K562 (cell line): Measurements from ENCODE around the gene AFF1. TPM values are rescaled to one million over a fixed set of nuclear protein-coding genes. Genes with fewer than 3 reads are reported as not detected.

Source experiments
- CHD7 ChIP-seq: fragments of 200-600 bp; sonication (generic); IDR thresholded peaks from one replicate; pipeline ENCODE4 v1.6.1; 2012; ENCODE audit warnings: mild to moderate bottlenecking, low read depth, low read length, inconsistent platforms
- ELK1 ChIP-seq: sonication (generic); formaldehyde crosslinking; IDR thresholded peaks from 2 replicates; pipeline ENCODE4 v1.8.1; 2022; ENCODE audit warnings: missing genetic modification reagents
- HDAC1 ChIP-seq, 2 experiments: fragments of 450-650 bp; IDR thresholded peaks; 2 replicates each; pipeline ENCODE4 v1.6.1; 2016 to 2017; ENCODE audit warnings: inconsistent platforms in 1 of 2, mild to moderate bottlenecking in 1 of 2, moderate library complexity in 1 of 2
- NFIX ChIP-seq: fragments of 250-450 bp; sonication (Bioruptor Pico); IDR thresholded peaks from 2 replicates; pipeline ENCODE4 v1.4.0; 2020; ENCODE audit warnings: low read depth, mild to moderate bottlenecking, moderate library complexity
- PATZ1 ChIP-seq: fragments of 250-450 bp; sonication (Bioruptor Pico); IDR thresholded peaks from 2 replicates; pipeline ENCODE4 v1.5.0; 2020; ENCODE audit warnings: mild to moderate bottlenecking, borderline replicate concordance
- U2AF2 ChIP-seq: fragments of 200-400 bp; formaldehyde crosslinking; optimal IDR thresholded peaks from 2 replicates; pipeline ENCODE3; 2017; ENCODE audit warnings: low read depth, mild to moderate bottlenecking, low read length
- ZNF263 ChIP-seq: sonication (generic); formaldehyde crosslinking; IDR thresholded peaks from 2 replicates; pipeline ENCODE4 v1.8.0; 2022; ENCODE audit warnings: mild to moderate bottlenecking, missing genetic modification reagents, borderline replicate concordance
- ZNF395 ChIP-seq: fragments of 200-800 bp; sonication (Bioruptor generic); IDR thresholded peaks from 2 replicates; pipeline ENCODE4 v1.6.1; 2017; ENCODE audit warnings: missing genetic modification characterization, missing compliant biosample characterization
- polyA plus RNA-seq, 8 experiments: library from polyadenylated mRNA; depleted of rRNA in 4 of 8; stranded (reverse) in 5 of 8; unstranded in 3 of 8; fragments of >200 nt; fragmentation: Nextera tagmentation in 2 of 8; fragmentation: Illumina TruSeq in 1 of 8; extraction: Ambion mirVana in 2 of 8; extraction: Trizol in 1 of 8; gene quantifications; 2 replicates each; pipeline versions ENCODE4 v1.2.1 to v1.2.3, GENCODE V29; 2011 to 2014; ENCODE audit warnings: inconsistent platforms in 1 of 8, missing spikeins in 1 of 8
- total RNA-seq, 7 experiments: library from RNA; depleted of rRNA in 6 of 7; stranded (reverse); fragments of >200 nt in 6 of 7; fragmentation: Illumina TruSeq in 2 of 7; extraction: Trizol in 2 of 7; gene quantifications; 2 replicates each; pipeline versions ENCODE4 v1.2.1 to v1.2.3, GENCODE V29; 2011 to 2021; ENCODE audit warnings: low replicate concordance in 1 of 7

Gene AFF1
- total and polyA plus RNA-seq, 9 of the 15 experiments (the other 6 are each of a cell fraction or from before 2014, with no cell fraction given): 4.1 to 47.5 (median 17.2) TPM

- TF ChIP-seq CHD7 (no peak), U2AF2 (no peak), HDAC1 (IDR thresholded peaks at IDR 0.05) (no peak), ZNF263 (no peak), NFIX (CRISPR knock-in tag) (no peak), ZNF395 (no peak), PATZ1 (CRISPR knock-in tag) (no peak), ELK1 (no peak)
Observed at GRCh38 chr4:87007528-87008446, 73.0 kb downstream of the AFF1 start (continued).
